AG09319 (cell line): ENCODE results near the gene ZNF592.

Source experiments
- DNase-seq: peaks from one replicate; pipeline ENCODE4 v3.0.0-alpha.2; 2010; ENCODE audit warnings: low read depth; ENCODE audit errors: extremely low read depth
- TF ChIP-seq, protein P1 (sequence below): IDR thresholded peaks from 2 replicates; pipeline ENCODE4 v1.5.1; 2011; ENCODE audit warnings: low read depth, mild to moderate bottlenecking, inconsistent platforms, low read length, moderate library complexity

Gene ZNF592

DNA sequence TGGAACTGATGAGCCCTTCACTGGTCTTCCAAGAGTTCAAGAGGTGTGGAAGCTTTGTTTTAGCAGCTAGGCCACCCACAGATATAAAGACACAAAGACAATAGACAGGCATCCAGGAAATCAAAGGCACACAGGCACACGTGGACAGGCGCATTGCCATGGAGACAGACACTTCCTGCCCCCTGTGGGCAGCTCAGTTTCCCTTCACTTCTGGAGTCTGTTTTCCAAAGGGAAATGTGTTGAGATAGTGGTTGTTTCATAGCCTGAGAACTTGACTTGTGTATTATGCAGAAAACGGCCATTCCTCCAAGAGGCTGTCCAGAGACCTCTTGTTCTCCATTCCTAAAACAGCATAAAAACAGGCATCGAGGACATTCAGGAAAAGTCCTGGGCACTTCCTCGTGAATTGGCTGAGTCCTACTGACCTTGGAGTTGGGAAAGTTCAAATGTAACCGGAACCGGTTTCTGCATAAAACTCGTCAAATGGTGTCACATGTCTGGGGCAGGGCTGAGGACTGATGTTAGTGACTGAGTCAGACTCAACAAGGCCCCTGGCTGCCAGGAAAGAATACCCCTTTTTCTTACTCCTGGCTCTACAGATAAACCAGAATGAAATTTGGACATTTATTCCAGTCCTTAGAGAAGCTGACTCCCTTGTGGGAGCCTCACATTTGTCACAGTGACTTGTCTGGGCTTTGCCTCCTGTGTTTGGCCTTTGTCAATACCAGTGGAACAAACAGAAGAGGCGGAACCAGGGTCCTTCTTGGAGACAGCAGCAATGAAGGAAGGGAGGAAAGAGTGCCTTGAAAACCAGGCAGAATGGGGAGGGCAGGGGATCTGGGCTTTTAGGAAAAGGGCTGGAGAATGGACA, 70.1 kb downstream of the ZNF592 start:
- TF ChIP-seq, protein P1, sequence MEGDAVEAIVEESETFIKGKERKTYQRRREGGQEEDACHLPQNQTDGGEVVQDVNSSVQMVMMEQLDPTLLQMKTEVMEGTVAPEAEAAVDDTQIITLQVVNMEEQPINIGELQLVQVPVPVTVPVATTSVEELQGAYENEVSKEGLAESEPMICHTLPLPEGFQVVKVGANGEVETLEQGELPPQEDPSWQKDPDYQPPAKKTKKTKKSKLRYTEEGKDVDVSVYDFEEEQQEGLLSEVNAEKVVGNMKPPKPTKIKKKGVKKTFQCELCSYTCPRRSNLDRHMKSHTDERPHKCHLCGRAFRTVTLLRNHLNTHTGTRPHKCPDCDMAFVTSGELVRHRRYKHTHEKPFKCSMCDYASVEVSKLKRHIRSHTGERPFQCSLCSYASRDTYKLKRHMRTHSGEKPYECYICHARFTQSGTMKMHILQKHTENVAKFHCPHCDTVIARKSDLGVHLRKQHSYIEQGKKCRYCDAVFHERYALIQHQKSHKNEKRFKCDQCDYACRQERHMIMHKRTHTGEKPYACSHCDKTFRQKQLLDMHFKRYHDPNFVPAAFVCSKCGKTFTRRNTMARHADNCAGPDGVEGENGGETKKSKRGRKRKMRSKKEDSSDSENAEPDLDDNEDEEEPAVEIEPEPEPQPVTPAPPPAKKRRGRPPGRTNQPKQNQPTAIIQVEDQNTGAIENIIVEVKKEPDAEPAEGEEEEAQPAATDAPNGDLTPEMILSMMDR: no peak
- DNase-seq: no peak

DNA sequence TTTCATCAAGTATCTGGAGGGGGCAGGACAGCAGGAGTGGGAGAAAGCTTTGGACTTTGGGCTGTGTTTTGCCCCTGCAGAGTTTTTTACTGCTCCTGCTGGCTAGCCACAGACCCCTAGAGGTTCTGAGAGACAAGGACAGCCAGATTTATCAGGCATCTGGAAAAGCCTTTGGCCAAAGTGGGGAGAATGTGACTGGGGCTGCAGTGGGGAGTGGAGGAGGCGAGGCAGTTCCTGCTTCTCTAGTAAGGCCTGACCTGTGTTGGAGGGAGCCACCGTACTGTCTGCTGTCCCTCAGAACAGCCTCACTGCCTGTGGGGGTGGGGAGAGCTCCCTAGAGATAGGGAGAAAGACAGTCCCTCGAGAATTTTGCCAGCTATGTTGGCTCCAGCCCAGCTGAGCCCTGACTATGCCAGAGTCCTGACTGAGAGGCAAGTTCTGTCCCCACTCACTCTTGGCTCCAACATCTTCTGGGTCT, 70.9 kb downstream of the ZNF592 start:
- TF ChIP-seq, protein P1: no peak
- no peak for DNase-seq

DNA sequence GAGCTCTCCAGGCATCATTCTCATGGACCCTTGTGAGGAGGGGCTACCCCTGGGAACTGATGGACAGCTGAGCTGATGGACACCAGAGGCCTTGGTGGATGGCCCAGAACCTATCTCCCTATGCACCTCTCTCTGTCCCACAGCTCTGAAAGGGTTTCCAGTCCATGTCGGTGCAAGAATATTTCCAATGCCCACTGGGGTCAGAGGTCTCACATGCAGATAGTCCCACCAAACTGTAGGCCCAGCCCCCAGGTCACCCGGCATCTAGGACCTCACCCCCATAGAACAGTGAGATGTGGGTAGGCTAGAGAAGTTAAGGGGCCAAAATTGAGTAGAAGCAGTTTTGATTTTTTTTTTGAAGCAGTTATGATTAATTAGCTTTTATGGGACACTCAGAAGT, 71.4 kb downstream of the ZNF592 start:
- TF ChIP-seq, protein P1: no peak
- DNase-seq: no peak

DNA sequence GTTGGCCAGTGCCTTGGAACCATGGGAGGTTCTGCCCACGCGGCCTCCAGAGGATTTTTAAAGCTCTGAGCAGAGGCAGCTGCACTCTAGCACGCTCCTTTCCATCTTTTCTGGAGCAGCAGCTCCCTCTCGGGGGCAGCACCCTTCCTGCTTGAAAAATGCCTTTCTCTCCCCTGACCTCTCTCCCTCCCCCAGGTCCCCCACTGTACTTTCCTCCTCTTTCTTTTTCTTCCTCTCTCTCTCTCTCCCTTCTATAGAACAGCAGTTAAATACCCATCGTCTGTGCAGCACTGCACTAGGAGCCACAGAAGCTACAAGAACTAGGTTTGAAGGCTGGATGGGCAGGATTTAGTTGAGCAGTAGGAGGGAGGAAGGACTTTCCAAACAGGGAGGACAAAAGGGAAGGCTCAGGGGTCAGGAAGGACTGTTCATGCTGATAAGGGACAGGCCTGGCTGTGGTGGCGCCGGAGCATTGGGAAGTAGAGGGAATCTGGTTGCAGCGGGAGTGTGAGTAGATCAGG, 73.2 kb downstream of the ZNF592 start:
- TF ChIP-seq, protein P1: no peak
- no peak for DNase-seq

DNA sequence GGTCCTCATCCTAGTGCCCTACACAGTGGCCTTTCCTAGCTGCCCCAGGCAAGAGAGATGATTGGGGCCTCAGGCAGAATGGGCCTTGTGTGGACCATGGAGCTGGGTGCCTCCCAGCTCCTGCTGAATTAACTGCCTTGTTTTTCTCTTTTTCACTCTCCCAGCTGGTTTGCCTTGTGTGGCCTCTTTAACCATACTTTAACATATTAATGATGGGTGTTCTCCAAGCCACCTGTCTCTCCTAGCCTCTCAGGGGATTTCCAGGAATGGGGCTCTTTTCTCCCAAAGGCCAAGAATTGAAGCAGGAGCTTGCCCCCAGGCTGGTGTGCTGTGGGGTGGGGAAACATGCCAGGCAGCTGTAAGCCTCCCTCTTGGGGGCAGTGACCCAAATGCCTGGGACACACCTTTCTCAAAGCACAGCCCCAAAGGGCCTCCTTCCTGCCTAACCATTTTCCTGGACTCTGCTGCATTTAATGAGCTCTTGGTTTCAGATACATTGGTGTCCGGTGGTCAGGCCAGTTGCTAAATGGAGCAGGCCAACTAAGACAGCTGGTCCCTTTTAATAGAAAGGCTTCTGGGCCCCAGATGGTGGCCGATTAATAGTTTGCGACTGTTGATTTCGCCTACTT, 74.4 kb downstream of the ZNF592 start:
- TF ChIP-seq, protein P1: no peak
- no peak for DNase-seq

DNA sequence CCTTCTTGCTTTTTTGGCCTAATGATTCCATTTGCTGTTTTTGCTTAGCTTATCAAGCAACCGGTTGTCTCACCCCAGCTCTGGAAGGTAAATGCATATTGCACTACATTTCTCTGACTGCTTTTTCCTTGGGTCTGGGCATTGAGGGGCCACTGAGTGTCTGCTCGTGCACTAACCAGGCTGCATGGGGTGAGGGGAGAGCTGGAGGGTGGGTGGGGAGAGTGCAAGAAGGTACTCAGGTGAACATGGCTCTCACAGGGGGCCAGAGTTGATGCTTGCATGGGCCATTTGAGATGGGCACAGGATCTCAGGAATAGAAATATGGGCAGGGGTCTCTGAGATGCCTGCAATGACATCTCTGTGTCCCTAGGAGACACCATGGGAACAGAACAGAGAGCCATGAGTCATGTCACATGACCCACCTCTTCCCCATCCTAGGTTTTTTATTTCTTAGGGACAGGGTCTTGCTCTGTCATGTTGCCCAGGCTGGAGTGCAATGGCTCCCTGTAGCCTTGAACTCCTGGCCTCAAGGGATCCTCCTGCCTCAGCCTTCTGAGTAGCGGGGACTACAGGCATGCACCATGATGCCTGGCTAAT, 75.0 kb downstream of the ZNF592 start:
- TF ChIP-seq, protein P1: no peak
- DNase-seq: no peak
